HCT116 (cell line): ENCODE measurements around the gene CAMK2D. TPM values are rescaled to one million over a fixed set of nuclear protein-coding genes. Genes with fewer than 3 reads are reported as not detected.

ENCODE experiments used
- ATAC-seq: fragments of 200-7000 bp; cut with Tn5 transposase; 2 replicates; pipeline ENCODE4 v1.9.1; 2020; ENCODE audit warnings: mild to moderate bottlenecking, moderate library complexity
- BruUV-seq: library from RNA; stranded (reverse); fragments of 400-500 nt; replicated peaks from 2 replicates; lab custom pipeline; 2021; lab: Mats Ljungman, UMichigan
- CTCF ChIA-PET: fragments of 300-600 bp; sonication (Branson Sonifier 250); formaldehyde crosslinking; loops from one replicate; lab custom pipeline; 2021; ENCODE audit warnings: antibody characterized with exemption; lab: Charles Lee
- POLR2A ChIA-PET: fragments of 300-600, 350-600 bp; sonication (Branson Sonifier 250); formaldehyde crosslinking; loops from one replicate; lab custom pipeline; 2021; ENCODE audit warnings: antibody characterized with exemption; lab: Charles Lee
- RAD21 ChIA-PET, 2 experiments: fragments of 300-600 bp; sonication (Branson Sonifier 250); formaldehyde crosslinking; loops; one replicate each; lab custom pipeline; 2023; ENCODE audit warnings: low total read pairs in 2 of 2; ENCODE audit not compliant: uncharacterized antibody in 2 of 2, unreplicated experiment in 2 of 2, low non-redundant PET in 1 of 2; lab: Charles Lee
- DNase-seq: peaks from one replicate; pipeline ENCODE4 v3.0.0-alpha.2; 2010; ENCODE audit warnings: low read depth, low spot score
- H2AFZ ChIP-seq: fragments of 200-600 bp; shearing (Covaris generic), sonication (generic); 2 replicates; pipeline ENCODE4 v1.6.1; 2017; ENCODE audit warnings: low read depth, mixed run types, mixed read lengths, antibody characterized with exemption, low read length; ENCODE audit not compliant: poor library complexity, severe bottlenecking
- H3K27ac ChIP-seq: 2 replicates; pipeline ENCODE4 v1.5.1; 2012; ENCODE audit warnings: low read depth, low read length
- H3K27me3 ChIP-seq: fragments of 200-600 bp; sonication (generic); 2 replicates; pipeline ENCODE4 v1.6.1; 2016; ENCODE audit warnings: mixed run types, low read length, mixed read lengths; ENCODE audit not compliant: insufficient read depth
- H3K36me3 ChIP-seq, 2 experiments: fragments of 200-500 bp in 1 of 2; fragments of 200-600 bp in 1 of 2; sonication (Bioruptor generic) in 1 of 2; sonication (generic) in 1 of 2; 2 replicates each; pipeline versions ENCODE4 v1.5.1 to v1.6.1; 2014 to 2016; ENCODE audit warnings: low read length in 2 of 2, inconsistent platforms in 1 of 2, mixed read lengths in 1 of 2, mixed run types in 1 of 2; ENCODE audit not compliant: insufficient read depth in 2 of 2, control insufficient read depth in 1 of 2
- H3K4me1 ChIP-seq, 2 experiments: fragments of 200-600 bp in 1 of 2; sonication (generic) in 1 of 2; 2 replicates each; pipeline versions ENCODE4 v1.5.1 to v1.6.1; 2012 to 2017; ENCODE audit warnings: low read length in 2 of 2, inconsistent platforms in 1 of 2, mild to moderate bottlenecking in 1 of 2, mixed read lengths in 1 of 2, mixed run types in 1 of 2, moderate library complexity in 1 of 2; ENCODE audit not compliant: insufficient read depth in 2 of 2, control insufficient read depth in 1 of 2
- H3K4me2 ChIP-seq: fragments of 200-600 bp; sonication (generic); 2 replicates; pipeline ENCODE4 v1.6.1; 2017; ENCODE audit warnings: mixed run types, low read length, mixed read lengths
- H3K4me3 ChIP-seq, 2 experiments: fragments of 200-600 bp in 1 of 2; sonication (generic) in 1 of 2; replicated peaks in 1 of 2; 2 replicates each; pipeline ENCODE4 v1.5.1; 2011 to 2016; ENCODE audit warnings: low read length in 2 of 2, control low read depth in 1 of 2, low read depth in 1 of 2, mild to moderate bottlenecking in 1 of 2, mixed read lengths in 1 of 2, mixed run types in 1 of 2
- H3K79me2 ChIP-seq: fragments of 200-600 bp; sonication (generic); 2 replicates; pipeline ENCODE4 v1.6.1; 2017; ENCODE audit warnings: mild to moderate bottlenecking, mixed run types, low read length, moderate library complexity, mixed read lengths; ENCODE audit not compliant: insufficient read depth
- H3K9ac ChIP-seq: fragments of 200-600 bp; sonication (generic); 2 replicates; pipeline ENCODE4 v1.6.1; 2016; ENCODE audit warnings: low read length, mixed read lengths
- H3K9me2 ChIP-seq: fragments of 200-600 bp; sonication (generic), shearing (Covaris generic); 2 replicates; pipeline ENCODE4 v1.6.1; 2017; ENCODE audit warnings: mixed run types, mild to moderate bottlenecking, moderate library complexity; ENCODE audit not compliant: insufficient read depth
- H3K9me3 ChIP-seq, 2 experiments: fragments of 200-500 bp in 1 of 2; fragments of 200-600 bp in 1 of 2; sonication (Bioruptor generic) in 1 of 2; sonication (generic) in 1 of 2; 2 replicates each; pipeline ENCODE4 v1.6.1; 2014 to 2017; ENCODE audit warnings: low read length in 2 of 2, mixed read lengths in 2 of 2, inconsistent platforms in 1 of 2, low read depth in 1 of 2, mild to moderate bottlenecking in 1 of 2, mixed run types in 1 of 2, moderate library complexity in 1 of 2; ENCODE audit not compliant: control insufficient read depth in 1 of 2, insufficient read depth in 1 of 2
- H4K20me1 ChIP-seq: fragments of 200-600 bp; sonication (generic), shearing (Covaris generic); 2 replicates; pipeline ENCODE4 v1.6.1; 2017; ENCODE audit warnings: mixed run types, mild to moderate bottlenecking, moderate library complexity; ENCODE audit not compliant: insufficient read depth
- CEBPB ChIP-seq: IDR thresholded peaks from 2 replicates; pipeline ENCODE4 v1.6.1; 2012; ENCODE audit warnings: low read depth
- EZH2 ChIP-seq: fragments of 200-600 bp; sonication (generic); IDR thresholded peaks from 2 replicates; pipeline ENCODE4 v1.6.1; 2017; ENCODE audit warnings: antibody characterized with exemption, mixed run types
- EZH2phosphoT487 ChIP-seq: fragments of 200-600 bp; IDR thresholded peaks from 2 replicates; pipeline ENCODE4 v1.6.1; 2018; ENCODE audit warnings: antibody characterized with exemption, borderline replicate concordance
- FOSL1 ChIP-seq: IDR thresholded peaks from 2 replicates; pipeline ENCODE4 v1.6.1; 2012; ENCODE audit warnings: low read depth
- MAX ChIP-seq: IDR thresholded peaks from 2 replicates; pipeline ENCODE4 v1.6.1; 2012
- POLR2A ChIP-seq: IDR thresholded peaks from 2 replicates; pipeline ENCODE4 v1.7.0; 2011; ENCODE audit warnings: borderline replicate concordance; ENCODE audit not compliant: insufficient read depth, insufficient read length; ENCODE audit errors: extremely low read depth
- POLR2AphosphoS5 ChIP-seq: IDR thresholded peaks from 2 replicates; pipeline ENCODE4 v1.6.1; 2011; ENCODE audit warnings: mild to moderate bottlenecking, low read depth, low read length, moderate library complexity
- RAD21 ChIP-seq: IDR thresholded peaks from 2 replicates; pipeline ENCODE4 v1.6.1; 2012; ENCODE audit warnings: low read depth, mild to moderate bottlenecking
- SRF ChIP-seq: IDR thresholded peaks from 2 replicates; pipeline ENCODE4 v1.6.1; 2012; ENCODE audit warnings: low read depth
- YY1 ChIP-seq: IDR thresholded peaks from 2 replicates; pipeline ENCODE4 v1.6.1; 2011; ENCODE audit warnings: low read length, low read depth, moderate library complexity, mild to moderate bottlenecking; ENCODE audit not compliant: insufficient replicate concordance; ENCODE audit errors: extremely low read depth
- ZFX ChIP-seq: fragments of 450-650 bp; IDR thresholded peaks from 2 replicates; pipeline ENCODE4 v1.6.1; 2017
- ZNF274 ChIP-seq: fragments of 200-500 bp; sonication (Bioruptor generic); IDR thresholded peaks from 2 replicates; pipeline ENCODE4 v1.6.1; 2014; ENCODE audit warnings: mild to moderate bottlenecking, low read depth, low read length, inconsistent platforms
- intact Hi-C: fragments of 100-400 bp; cut with micrococcal nuclease; formaldehyde crosslinking; loops from 2 replicates; pipeline ENCODE4 v1.10.0; 2022
- total RNA-seq: library from RNA; stranded (reverse); gene quantifications from one replicate; pipeline ENCODE4 v1.2.1, GENCODE V29; 2021; ENCODE audit not compliant: unreplicated experiment
- TF ChIP-seq, protein P1 (sequence below), 3 experiments: fragments of 200-600 bp in 1 of 3; sonication (generic) in 1 of 3; IDR thresholded peaks in 2 of 3; conservative IDR thresholded peaks in 1 of 3; 2 replicates each; pipeline ENCODE4 v1.5.1; 2012 to 2017; ENCODE audit warnings: low read depth in 2 of 3, low read length in 2 of 3, antibody characterized with exemption in 1 of 3, borderline replicate concordance in 1 of 3, control low read depth in 1 of 3, mild to moderate bottlenecking in 1 of 3, mixed read lengths in 1 of 3, mixed run types in 1 of 3, moderate library complexity in 1 of 3; ENCODE audit not compliant: insufficient read depth in 1 of 3
- TF ChIP-seq, protein P2 (sequence below): IDR thresholded peaks from 2 replicates; pipeline ENCODE4 v1.6.1; 2012

The CAMK2D gene
- total RNA-seq, 1 experiment from 2014 or later, result 67.0 TPM

GRCh38 chr4:113741956-113742355 is 19.6 kb downstream of the CAMK2D start:
- H3K27me3 ChIP-seq, result no peaks in the 10 kb centered on the region
- H2AFZ ChIP-seq, result no peak overlapping the region
- BruUV-seq, result no TSS peak
- CTCF ChIA-PET, result no interaction called here
- no peaks in the 10 kb centered on the region for H3K4me1 ChIP-seq
- RAD21 ChIA-PET, result no interaction called here
- H4K20me1 ChIP-seq, result no peaks in the 10 kb centered on the region
- H3K4me3 ChIP-seq, result no peak overlapping the region
- no peak for ATAC-seq
- no peak overlapping the region for H3K27ac ChIP-seq
- TF ChIP-seq POLR2A (no peak), MAX (no peak), POLR2AphosphoS5 (no peak), SRF (no peak), ZFX (no peak), RAD21 (no peak), YY1 (no peak), FOSL1 (no peak), ZNF274 (no peak), CEBPB (no peak), EZH2 (no peak), EZH2phosphoT487 (no peak)
- TF ChIP-seq, protein P1, sequence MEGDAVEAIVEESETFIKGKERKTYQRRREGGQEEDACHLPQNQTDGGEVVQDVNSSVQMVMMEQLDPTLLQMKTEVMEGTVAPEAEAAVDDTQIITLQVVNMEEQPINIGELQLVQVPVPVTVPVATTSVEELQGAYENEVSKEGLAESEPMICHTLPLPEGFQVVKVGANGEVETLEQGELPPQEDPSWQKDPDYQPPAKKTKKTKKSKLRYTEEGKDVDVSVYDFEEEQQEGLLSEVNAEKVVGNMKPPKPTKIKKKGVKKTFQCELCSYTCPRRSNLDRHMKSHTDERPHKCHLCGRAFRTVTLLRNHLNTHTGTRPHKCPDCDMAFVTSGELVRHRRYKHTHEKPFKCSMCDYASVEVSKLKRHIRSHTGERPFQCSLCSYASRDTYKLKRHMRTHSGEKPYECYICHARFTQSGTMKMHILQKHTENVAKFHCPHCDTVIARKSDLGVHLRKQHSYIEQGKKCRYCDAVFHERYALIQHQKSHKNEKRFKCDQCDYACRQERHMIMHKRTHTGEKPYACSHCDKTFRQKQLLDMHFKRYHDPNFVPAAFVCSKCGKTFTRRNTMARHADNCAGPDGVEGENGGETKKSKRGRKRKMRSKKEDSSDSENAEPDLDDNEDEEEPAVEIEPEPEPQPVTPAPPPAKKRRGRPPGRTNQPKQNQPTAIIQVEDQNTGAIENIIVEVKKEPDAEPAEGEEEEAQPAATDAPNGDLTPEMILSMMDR (IDR thresholded peaks at IDR 0.05 in 2 of 3, conservative IDR thresholded peaks at IDR 0.05 in 1 of 3; ENCODE audit: borderline replicate concordance in 1 of 3, insufficient read depth in 1 of 3, low read depth in 2 of 3, low read length in 2 of 3), result no peak
- TF ChIP-seq, protein P2, sequence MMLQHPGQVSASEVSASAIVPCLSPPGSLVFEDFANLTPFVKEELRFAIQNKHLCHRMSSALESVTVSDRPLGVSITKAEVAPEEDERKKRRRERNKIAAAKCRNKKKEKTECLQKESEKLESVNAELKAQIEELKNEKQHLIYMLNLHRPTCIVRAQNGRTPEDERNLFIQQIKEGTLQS, result no peak
- TF ChIP-seq, all 23 proteins: peak for 0
- Histone ChIP-seq H3K79me2 (peaks cover under 1% of the 10 kb centered on the region; the same call in 1 of the 2 replicates), H3K9me2 (no peaks in the 10 kb centered on the region), H3K9me3 (no peaks in the 10 kb centered on the region), H3K9ac (no peak overlapping the region), H3K4me2 (no peak overlapping the region), H3K36me3 (no peaks in the 10 kb centered on the region)
- no peak for DNase-seq
- POLR2A ChIA-PET, result no interaction called here
- intact Hi-C loops, result no loop called here
